Right forelimb (tissue), 1 donor: ENCODE measurements around the gene MYPOP.

Experiments used
- DNase-seq: peaks from one replicate; pipeline ENCODE4 v3.0.0-alpha.2; 2018

The MYPOP gene

GRCh38 chr19:45862564-45863334 is 39.7 kb downstream of the MYPOP start, which contains the start of gene SYMPK:
TSS of gene SYMPK (minus strand) at chr19:45863147. CDS start at chr19:45854495, 8,652 bp downstream.
- peak; percentile 99 for DNase-seq

GRCh38 chr19:45862271-45862563 is 40.2 kb downstream of the MYPOP start:
- no peak for DNase-seq

- no peak for DNase-seq
Measured at GRCh38 chr19:45860359-45861259, 41.8 kb downstream of the MYPOP start.

GRCh38 chr19:45854167-45854778 is 48.1 kb downstream of the MYPOP start:
- no peak for DNase-seq

- DNase-seq, result no peak
Measured at GRCh38 chr19:45852983-45853382, 49.4 kb downstream of the MYPOP start.

- DNase-seq, result no peak
Measured at GRCh38 chr19:45852145-45852750, 50.2 kb downstream of the MYPOP start.

- DNase-seq, result no peak
Measured at GRCh38 chr19:45848922-45849321, 53.5 kb downstream of the MYPOP start.

GRCh38 chr19:45847663-45848062 is 54.8 kb downstream of the MYPOP start:
- DNase-seq, result no peak

GRCh38 chr19:45842198-45842597 is 60.2 kb downstream of the MYPOP start:
- no peak for DNase-seq
